Superior temporal gyrus (tissue), 1 donor: ENCODE results near the gene ITSN1.

Source experiments
- DNase-seq: peaks from one replicate; pipeline ENCODE4 v3.0.0-alpha.2; 2016; ENCODE audit errors: extremely low spot score

Gene ITSN1

GRCh38 chr21:33729641-33730040, 87.3 kb downstream of the ITSN1 start:
- DNase-seq = no peak

- no peak for DNase-seq
Observed at GRCh38 chr21:33731447-33731846, 89.1 kb downstream of the ITSN1 start.

DNA sequence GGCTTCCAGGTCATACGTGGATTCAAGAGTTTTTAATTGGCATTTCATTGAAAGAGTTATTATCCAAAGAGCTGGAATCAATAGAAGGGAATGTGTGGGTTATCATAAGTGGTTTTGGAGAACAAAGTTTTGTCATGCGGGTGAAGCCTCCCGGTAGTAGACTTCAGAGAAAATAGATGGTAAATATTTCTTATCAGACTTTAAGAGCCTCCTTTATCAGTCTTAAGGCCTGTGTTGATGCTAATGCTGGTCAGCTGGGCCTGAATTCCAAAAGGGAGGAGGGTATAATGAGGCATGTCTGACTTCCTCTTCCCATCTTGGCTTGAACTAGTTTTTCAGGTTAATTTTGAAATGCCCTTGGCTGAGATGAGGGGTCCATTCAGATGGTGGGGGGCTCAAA, 89.7 kb downstream of the ITSN1 start:
- no peak for DNase-seq

- DNase-seq = no peak
Observed at GRCh38 chr21:33733601-33734000, 91.3 kb downstream of the ITSN1 start.

DNA sequence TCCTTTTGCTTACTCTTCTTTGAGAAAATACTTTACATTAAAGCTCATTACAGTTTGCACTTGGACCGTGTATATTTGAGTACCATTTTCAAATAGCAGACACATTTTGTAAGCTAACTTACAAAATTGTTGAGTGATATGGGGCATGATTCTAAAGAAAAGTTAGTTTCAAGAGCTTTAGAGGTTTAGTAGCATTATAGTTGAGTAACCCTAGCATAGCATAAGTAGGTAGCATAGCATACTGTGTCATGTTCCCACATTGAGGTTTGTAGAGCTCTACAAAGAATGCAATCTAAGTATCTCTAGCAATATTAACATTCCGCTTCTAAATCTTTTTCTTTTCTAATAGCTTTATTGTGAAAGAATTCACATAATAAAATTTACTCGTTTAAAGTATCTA, 92.0 kb downstream of the ITSN1 start:
- no peak for DNase-seq

DNA sequence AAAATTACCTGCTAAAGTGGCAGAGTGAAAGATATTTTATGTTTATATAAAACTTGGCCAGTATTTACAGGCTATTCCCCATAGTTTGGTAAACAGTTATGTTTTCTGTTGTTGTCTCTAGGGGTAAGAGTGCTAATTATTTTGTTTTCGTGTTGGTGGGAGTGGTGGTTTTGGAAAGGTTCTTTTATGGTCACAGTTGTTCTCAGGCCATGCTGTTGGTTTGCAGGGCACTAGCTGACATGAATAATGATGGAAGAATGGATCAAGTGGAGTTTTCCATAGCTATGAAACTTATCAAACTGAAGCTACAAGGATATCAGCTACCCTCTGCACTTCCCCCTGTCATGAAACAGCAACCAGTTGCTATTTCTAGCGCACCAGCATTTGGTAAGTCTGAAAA, 92.5 kb downstream of the ITSN1 start:
- DNase-seq = no peak

- no peak for DNase-seq
Observed at GRCh38 chr21:33736569-33736968, 94.3 kb downstream of the ITSN1 start.

GRCh38 chr21:33739701-33740100, 97.4 kb downstream of the ITSN1 start:
- no peak for DNase-seq

GRCh38 chr21:33747420-33747819, 105.1 kb downstream of the ITSN1 start:
- DNase-seq = no peak

DNA sequence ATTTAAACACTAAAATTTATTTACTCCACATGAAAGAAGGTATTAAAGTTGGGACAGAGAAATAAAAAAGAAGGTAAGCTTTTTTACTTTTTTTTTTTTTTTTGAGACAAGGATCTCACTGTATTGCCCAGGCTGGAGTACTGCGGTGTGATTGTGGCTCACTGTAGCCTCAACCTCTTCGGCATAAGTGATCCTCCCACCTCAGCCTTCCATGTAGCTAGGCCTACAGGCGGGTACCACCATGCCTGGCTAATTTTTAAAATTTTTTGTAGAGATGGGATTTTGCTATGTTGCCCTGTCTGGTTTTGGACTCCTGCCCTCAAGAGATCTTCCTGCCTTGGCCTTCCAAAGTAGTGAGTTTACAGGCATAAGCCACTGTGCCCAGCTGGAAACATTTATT, 106.6 kb downstream of the ITSN1 start:
- DNase-seq = no peak

- DNase-seq = no peak
Observed at GRCh38 chr21:33750017-33750416, 107.7 kb downstream of the ITSN1 start.

GRCh38 chr21:33751120-33751519, 108.8 kb downstream of the ITSN1 start:
- no peak for DNase-seq

GRCh38 chr21:33751533-33751932, 109.2 kb downstream of the ITSN1 start:
- DNase-seq = no peak

- no peak for DNase-seq
Observed at GRCh38 chr21:33752260-33752659, 110.0 kb downstream of the ITSN1 start.

- DNase-seq = no peak
Observed at GRCh38 chr21:33753886-33754285, 111.6 kb downstream of the ITSN1 start.

- peak; percentile 63 for DNase-seq
Observed at GRCh38 chr21:33754481-33754880, 112.2 kb downstream of the ITSN1 start.

- no peak for DNase-seq
Observed at GRCh38 chr21:33755354-33755753, 113.1 kb downstream of the ITSN1 start.

DNA sequence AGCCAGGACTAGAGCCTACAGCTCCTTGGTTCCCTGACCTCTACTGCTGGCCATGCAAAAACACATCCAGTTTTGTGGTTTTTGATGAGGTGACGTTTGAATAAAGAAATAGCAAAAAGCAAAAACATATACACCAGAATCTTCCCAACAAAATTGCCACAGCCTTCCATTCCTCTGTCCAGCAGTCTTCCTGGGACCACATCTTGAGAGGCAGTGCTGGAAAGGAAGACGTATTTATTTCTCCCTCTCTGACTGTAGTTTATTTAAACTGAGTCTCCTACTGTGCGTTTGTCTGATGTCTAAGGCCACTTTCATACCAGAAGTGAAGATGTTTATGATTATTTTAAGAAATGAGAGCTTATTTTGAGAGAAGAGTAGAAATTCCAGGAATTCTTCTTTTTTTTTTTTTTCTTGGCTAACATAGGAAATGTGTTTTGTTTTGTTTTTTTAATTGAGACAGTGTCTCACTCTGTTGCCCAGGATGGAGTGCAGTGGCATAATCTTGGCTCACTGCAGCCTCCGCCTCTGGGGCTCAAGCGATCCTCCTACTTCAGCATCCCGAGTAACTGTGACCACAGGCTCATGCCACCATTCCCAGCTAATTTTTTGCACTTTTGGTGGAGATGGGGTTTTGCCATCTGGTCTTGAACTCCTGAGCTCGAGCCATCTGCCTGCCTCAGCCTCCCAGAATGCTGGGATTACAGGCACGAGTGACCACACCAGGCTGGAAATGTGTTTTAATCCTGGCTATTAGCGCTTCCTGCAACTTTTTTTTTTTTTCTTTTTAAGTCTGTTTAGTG, 118.5 kb downstream of the ITSN1 start:
- DNase-seq = no peak

DNA sequence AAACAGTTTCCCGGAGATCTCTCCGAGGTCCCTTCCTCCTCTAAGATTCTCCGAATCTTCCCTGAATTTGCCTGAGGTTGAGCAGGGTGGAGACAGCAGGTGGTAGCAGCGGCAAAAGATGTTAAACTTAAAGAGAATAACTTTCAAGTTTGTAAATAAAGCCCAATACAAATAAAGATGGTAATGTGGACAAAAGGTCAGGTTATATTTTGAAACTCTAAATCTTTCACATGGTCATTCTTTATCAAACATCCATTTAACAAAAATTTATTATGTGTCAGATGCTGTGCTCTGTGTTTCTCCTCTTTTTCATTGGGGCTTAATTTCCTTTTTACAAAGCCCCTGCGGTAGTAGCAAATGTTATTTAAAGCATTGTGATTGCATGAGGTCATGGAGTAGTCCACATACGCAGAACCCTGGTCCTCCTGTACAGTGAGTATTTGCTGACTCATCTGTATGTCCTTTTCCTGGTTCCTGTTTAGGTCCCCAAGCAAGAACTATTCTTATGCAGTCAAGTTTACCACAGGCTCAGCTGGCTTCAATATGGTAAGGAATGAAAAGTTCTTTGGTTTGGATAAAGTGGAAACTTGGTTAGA, 119.2 kb downstream of the ITSN1 start:
- DNase-seq = no peak

- DNase-seq = no peak
Observed at GRCh38 chr21:33762803-33763581, 120.7 kb downstream of the ITSN1 start.

DNA sequence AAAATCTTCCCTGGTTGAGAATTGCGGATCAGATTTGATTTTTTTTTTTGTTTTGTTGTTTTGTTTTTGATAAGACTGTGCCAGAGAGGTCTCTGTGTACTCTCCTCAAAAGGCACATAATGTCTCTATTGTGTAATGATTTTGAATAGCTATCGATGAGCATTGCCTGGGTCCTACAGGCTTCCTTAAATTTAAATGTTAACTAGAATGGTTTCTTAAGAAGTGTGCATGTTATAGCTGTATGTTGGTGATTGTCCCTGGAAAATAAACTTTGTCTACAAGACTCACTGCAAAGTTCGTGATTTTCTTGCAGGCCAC, 121.2 kb downstream of the ITSN1 start:
- no peak for DNase-seq

GRCh38 chr21:33767236-33767635, 124.9 kb downstream of the ITSN1 start:
- DNase-seq = no peak

DNA sequence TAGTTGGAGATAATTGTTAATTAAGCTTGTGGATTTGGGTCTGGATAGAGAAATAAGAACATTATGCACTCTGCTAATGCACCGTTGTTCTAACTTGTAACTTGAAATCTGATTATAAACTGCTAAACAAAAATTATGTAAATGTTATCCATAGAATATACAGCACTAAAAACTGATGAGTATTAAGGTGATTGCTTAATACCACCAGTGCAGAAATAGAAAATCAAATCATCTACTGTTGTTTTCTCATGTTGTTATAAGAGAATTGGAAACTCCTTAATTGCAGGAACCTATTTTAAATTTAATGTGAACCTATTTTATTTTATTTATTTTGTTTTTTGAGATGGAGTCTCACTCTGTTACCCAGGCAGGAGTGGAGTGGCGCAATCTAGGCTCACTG, 125.7 kb downstream of the ITSN1 start:
- no peak for DNase-seq
